Measurements from ENCODE around the gene PGF. TPM values are rescaled to one million over a fixed set of nuclear protein-coding genes. Genes with fewer than 3 reads are reported as not detected.

PGF gene
- total and polyA plus RNA-seq, 12 donors = 1.7 to 12.7 (median 4.9) TPM

- peaks cover 0 to 4% of the 10 kb centered on the region in 2 donors for H3K4me1 ChIP-seq (replicated peaks in 1 of 2)
- H3K9me3 ChIP-seq (replicated peaks in 1 of 3) = no peaks in the 10 kb centered on the region
- TF ChIP-seq POLR2A (IDR thresholded peaks at IDR 0.05) (no peak), CTCF (IDR thresholded peaks at IDR 0.05) (no peak)
- WGBS, 4 donors = 60 to 67% (median 63%) methylated on average over 7 to 9 of the region's 9 CpGs
- DNase-seq = no peak
- H3K4me3 ChIP-seq = no peak overlapping the region
- no peaks in the 10 kb centered on the region for H3K27me3 ChIP-seq
- intact Hi-C loops (cut with DNase I) = no loop called here
- no peak overlapping the region for H3K27ac ChIP-seq
- no peaks in the 10 kb centered on the region for H3K36me3 ChIP-seq (replicated peaks in 1 of 2)
These were observed 8.4 kb upstream of the PGF start for GRCh38 chr14:74963705-74964271.

GRCh38 chr14:74963178-74963704, 7.8 kb upstream of the PGF start:
- TF ChIP-seq CTCF (IDR thresholded peaks at IDR 0.05) = no peak
- intact Hi-C loops (cut with DNase I) = no loop called here
- no peak for DNase-seq
- Histone ChIP-seq H3K4me3 (no peak overlapping the region), H3K27me3 (no peaks in the 10 kb centered on the region), H3K9me3 (replicated peaks in 1 of 3) (no peaks in the 10 kb centered on the region), H3K27ac (no peak overlapping the region), H3K4me1 (replicated peaks in 1 of 2) (peaks cover 0 to 4% of the 10 kb centered on the region in 2 donors), H3K36me3 (replicated peaks in 1 of 2) (no peaks in the 10 kb centered on the region)
- WGBS, 4 donors = 55 to 64% (median 60%) methylated on average over 11 to 12 of the region's 12 CpGs

- no peak overlapping the region for H3K4me3 ChIP-seq
- no peaks in the 10 kb centered on the region for H3K27me3 ChIP-seq
- TF ChIP-seq CTCF (IDR thresholded peaks at IDR 0.05) (no peak), POLR2A (IDR thresholded peaks at IDR 0.05) (no peak)
- 66 to 72% (median 71%) methylated on average over 7 to 8 of the region's 8 CpGs for WGBS, 4 donors
- intact Hi-C loops (cut with DNase I) = no loop called here
- no peak for DNase-seq
- H3K9me3 ChIP-seq (replicated peaks in 1 of 3) = no peaks in the 10 kb centered on the region
- H3K4me1 ChIP-seq (replicated peaks in 1 of 2) = peaks cover 0 to 4% of the 10 kb centered on the region in 2 donors
- no peaks in the 10 kb centered on the region for H3K36me3 ChIP-seq (replicated peaks in 1 of 2)
- H3K27ac ChIP-seq = no peak overlapping the region
These were observed 7.1 kb upstream of the PGF start for GRCh38 chr14:74962493-74962892.

GRCh38 chr14:74962046-74962445, 6.6 kb upstream of the PGF start:
- TF ChIP-seq POLR2A (IDR thresholded peaks at IDR 0.05) = no peak
- no peak for TF ChIP-seq CTCF (IDR thresholded peaks at IDR 0.05)
- WGBS, 4 donors = 70 to 83% (median 72%) methylated on average over 9 to 11 of the region's 11 CpGs
- no peak overlapping the region for H3K4me3 ChIP-seq
- no peaks in the 10 kb centered on the region for H3K36me3 ChIP-seq (replicated peaks in 1 of 2)
- H3K9me3 ChIP-seq (replicated peaks in 1 of 3) = no peaks in the 10 kb centered on the region
- H3K27me3 ChIP-seq = no peaks in the 10 kb centered on the region
- DNase-seq = no peak
- peaks cover 0 to 4% of the 10 kb centered on the region in 2 donors for H3K4me1 ChIP-seq (replicated peaks in 1 of 2)
- no peak overlapping the region for H3K27ac ChIP-seq
- intact Hi-C loops (cut with DNase I) = no loop called here

Data from adrenal gland (tissue), 12 donors.